OCI-LY1 (cell line): Measurements from ENCODE around the gene NFAT5.

ENCODE experiments used
- H2AFZ ChIP-seq: fragments of 200-600 bp; sonication (generic), shearing (Covaris generic); 2 replicates; pipeline ENCODE4 v1.6.0; 2014; ENCODE audit warnings: antibody characterized with exemption, mild to moderate bottlenecking, low read length
- H3F3A ChIP-seq: fragments of 200-600 bp; sonication (generic), shearing (Covaris generic); 2 replicates; pipeline ENCODE4 v1.6.0; 2014; ENCODE audit warnings: mild to moderate bottlenecking, antibody characterized with exemption, low read length, moderate library complexity; ENCODE audit not compliant: insufficient read depth
- H3K27ac ChIP-seq: fragments of 200-600 bp; sonication (generic); 2 replicates; pipeline ENCODE4 v1.5.1; 2014; ENCODE audit warnings: low read length, mixed run types, mild to moderate bottlenecking, low read depth; ENCODE audit not compliant: poor library complexity, severe bottlenecking
- H3K27me3 ChIP-seq: fragments of 200-600 bp; sonication (generic); 2 replicates; pipeline ENCODE4 v1.6.0; 2014; ENCODE audit warnings: antibody characterized with exemption, mild to moderate bottlenecking, low read length, moderate library complexity; ENCODE audit not compliant: insufficient read depth
- H3K36me3 ChIP-seq: fragments of 200-600 bp; sonication (generic); 2 replicates; pipeline ENCODE4 v1.6.1; 2014; ENCODE audit warnings: mild to moderate bottlenecking, antibody characterized with exemption, low read length, moderate library complexity, mixed read lengths; ENCODE audit not compliant: insufficient read depth
- H3K4me1 ChIP-seq: fragments of 200-600 bp; sonication (generic); 2 replicates; pipeline ENCODE4 v1.5.1; 2014; ENCODE audit warnings: mild to moderate bottlenecking, low read length, moderate library complexity; ENCODE audit not compliant: insufficient read depth, severe bottlenecking
- H3K4me2 ChIP-seq: fragments of 200-600 bp; sonication (generic), shearing (Covaris generic); 2 replicates; pipeline ENCODE4 v1.6.1; 2014; ENCODE audit warnings: low read length
- H3K4me3 ChIP-seq: fragments of 200-600 bp; sonication (generic); 2 replicates; pipeline ENCODE4 v1.5.1; 2014; ENCODE audit warnings: low read length, low read depth, mild to moderate bottlenecking, mixed read lengths; ENCODE audit not compliant: poor library complexity, severe bottlenecking
- H3K79me2 ChIP-seq: fragments of 200-600 bp; shearing (Covaris generic); 2 replicates; pipeline ENCODE4 v1.6.1; 2016; ENCODE audit warnings: mixed run types, low read length, mixed read lengths; ENCODE audit not compliant: insufficient read depth
- H3K9ac ChIP-seq: fragments of 200-600 bp; sonication (generic), shearing (Covaris generic); 2 replicates; pipeline ENCODE4 v1.6.1; 2014; ENCODE audit warnings: mild to moderate bottlenecking, low read length, mixed read lengths
- H3K9me2 ChIP-seq: fragments of 200-600 bp; sonication (generic), shearing (Covaris generic); 2 replicates; pipeline ENCODE4 v1.6.1; 2014; ENCODE audit warnings: low read depth, mild to moderate bottlenecking, low read length, mixed read lengths
- H3K9me3 ChIP-seq: fragments of 200-600 bp; shearing (Covaris generic); 2 replicates; pipeline ENCODE4 v1.6.1; 2014; ENCODE audit warnings: low read length, mixed read lengths
- H4K20me1 ChIP-seq: fragments of 200-600 bp; sonication (generic), shearing (Covaris generic); 2 replicates; pipeline ENCODE4 v1.6.0; 2016; ENCODE audit warnings: mild to moderate bottlenecking, low read length; ENCODE audit not compliant: insufficient read depth
- CTCF ChIP-seq: fragments of 200-600 bp; sonication (generic), shearing (Covaris generic); IDR thresholded peaks from 2 replicates; pipeline ENCODE4 v1.5.1; 2017; ENCODE audit warnings: mild to moderate bottlenecking, antibody characterized with exemption, low read length, moderate library complexity, mixed read lengths
- EZH2 ChIP-seq: fragments of 200-600 bp; sonication (generic), shearing (Covaris generic); IDR thresholded peaks from 2 replicates; pipeline ENCODE4 v1.8.0; 2017; ENCODE audit warnings: borderline replicate concordance, mixed run types, mild to moderate bottlenecking, antibody characterized with exemption, low read length, moderate library complexity, mixed read lengths

NFAT5 gene

GRCh38 chr16:69564845-69565670, 708 bp upstream of the NFAT5 start:
- H3K27me3 ChIP-seq: no peaks in the 10 kb centered on the region
- H3K9me3 ChIP-seq: no peaks in the 10 kb centered on the region
- H3K9me2 ChIP-seq: no peaks in the 10 kb centered on the region
- TF ChIP-seq EZH2 (no peak), CTCF (no peak)
- 0 out of 2 replicates have a peak overlapping the region, but pooled peaks have one; percentile 18 for H2AFZ ChIP-seq
- H3K27ac ChIP-seq: peak overlapping the region; percentile 54
- no peaks in the 10 kb centered on the region for H3F3A ChIP-seq
- H3K4me2 ChIP-seq: peak overlapping the region; percentile 95
- no peaks in the 10 kb centered on the region for H4K20me1 ChIP-seq
- peaks cover 43% of the 10 kb centered on the region for H3K4me1 ChIP-seq
- H3K4me3 ChIP-seq: peak overlapping the region; percentile 99
- H3K9ac ChIP-seq: peak overlapping the region; percentile 71
- peaks cover 32% of the 10 kb centered on the region for H3K79me2 ChIP-seq
- H3K36me3 ChIP-seq: no peaks in the 10 kb centered on the region

GRCh38 chr16:69566240-69566980, 644 bp downstream of the NFAT5 start:
- Histone ChIP-seq H3K27me3 (no peaks in the 10 kb centered on the region), H3K79me2 (peaks cover 37% of the 10 kb centered on the region), H4K20me1 (no peaks in the 10 kb centered on the region), H3K9me2 (no peaks in the 10 kb centered on the region), H3K4me3 (peak overlapping the region; percentile 99), H3K4me2 (peak overlapping the region; percentile 81), H3K4me1 (peaks cover 44% of the 10 kb centered on the region), H3K27ac (peak overlapping the region; percentile 76), H3K36me3 (no peaks in the 10 kb centered on the region), H2AFZ (no peak overlapping the region), H3K9ac (peak overlapping the region; percentile 98), H3F3A (no peaks in the 10 kb centered on the region), H3K9me3 (no peaks in the 10 kb centered on the region)
- TF ChIP-seq EZH2: no peak
- TF ChIP-seq CTCF: no peak

GRCh38 chr16:69566981-69567680, 1.4 kb downstream of the NFAT5 start:
- Histone ChIP-seq H3K9me3 (no peaks in the 10 kb centered on the region), H3K4me2 (peak overlapping the region; percentile 81), H3K9ac (peak overlapping the region; percentile 98), H3K36me3 (no peaks in the 10 kb centered on the region), H4K20me1 (no peaks in the 10 kb centered on the region), H3K27ac (peak overlapping the region; percentile 61), H3K4me3 (peak overlapping the region; percentile 99), H3K27me3 (no peaks in the 10 kb centered on the region), H3K79me2 (peaks cover 37% of the 10 kb centered on the region), H3F3A (no peaks in the 10 kb centered on the region), H3K9me2 (no peaks in the 10 kb centered on the region), H2AFZ (no peak overlapping the region), H3K4me1 (peaks cover 44% of the 10 kb centered on the region)
- TF ChIP-seq CTCF (peak; percentile 46), EZH2 (no peak)
